Esophagus muscularis mucosa (tissue), 4 donors: Measurements from ENCODE around the gene BFSP2.

ENCODE experiments used
- EP300 ChIP-seq: sonication (generic); formaldehyde crosslinking; IDR thresholded peaks from one replicate; pipeline ENCODE4 v1.6.1; 2017; ENCODE audit warnings: antibody characterized with exemption
- POLR2A ChIP-seq: fragments of 450-650 bp; IDR thresholded peaks from one replicate; pipeline ENCODE4 v1.6.1; 2017; ENCODE audit warnings: antibody characterized with exemption, moderate library complexity, mild to moderate bottlenecking, low read depth
- POLR2AphosphoS5 ChIP-seq, 2 donors: sonication (generic); formaldehyde crosslinking; IDR thresholded peaks; one replicate each; pipeline ENCODE4 v1.6.1; 2017; ENCODE audit warnings: antibody characterized with exemption in 2 of 2
- TF ChIP-seq, protein P1 (sequence below), 3 experiments: fragments of 200-600 bp in 2 of 3; fragments of 450-650 bp in 1 of 3; sonication (generic) in 2 of 3; IDR thresholded peaks; one replicate each; pipeline ENCODE4 v1.5.1; 2017 to 2019; ENCODE audit warnings: antibody characterized with exemption in 3 of 3, mild to moderate bottlenecking in 2 of 3, moderate library complexity in 1 of 3

GRCh38 chr3:133452641-133453319 lies 52.9 kb downstream of the BFSP2 start:
- TF ChIP-seq, protein P1, sequence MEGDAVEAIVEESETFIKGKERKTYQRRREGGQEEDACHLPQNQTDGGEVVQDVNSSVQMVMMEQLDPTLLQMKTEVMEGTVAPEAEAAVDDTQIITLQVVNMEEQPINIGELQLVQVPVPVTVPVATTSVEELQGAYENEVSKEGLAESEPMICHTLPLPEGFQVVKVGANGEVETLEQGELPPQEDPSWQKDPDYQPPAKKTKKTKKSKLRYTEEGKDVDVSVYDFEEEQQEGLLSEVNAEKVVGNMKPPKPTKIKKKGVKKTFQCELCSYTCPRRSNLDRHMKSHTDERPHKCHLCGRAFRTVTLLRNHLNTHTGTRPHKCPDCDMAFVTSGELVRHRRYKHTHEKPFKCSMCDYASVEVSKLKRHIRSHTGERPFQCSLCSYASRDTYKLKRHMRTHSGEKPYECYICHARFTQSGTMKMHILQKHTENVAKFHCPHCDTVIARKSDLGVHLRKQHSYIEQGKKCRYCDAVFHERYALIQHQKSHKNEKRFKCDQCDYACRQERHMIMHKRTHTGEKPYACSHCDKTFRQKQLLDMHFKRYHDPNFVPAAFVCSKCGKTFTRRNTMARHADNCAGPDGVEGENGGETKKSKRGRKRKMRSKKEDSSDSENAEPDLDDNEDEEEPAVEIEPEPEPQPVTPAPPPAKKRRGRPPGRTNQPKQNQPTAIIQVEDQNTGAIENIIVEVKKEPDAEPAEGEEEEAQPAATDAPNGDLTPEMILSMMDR (IDR thresholded peaks at IDR 0.05) = no peak
- no peak for TF ChIP-seq POLR2A
- no peak for TF ChIP-seq POLR2AphosphoS5 (IDR thresholded peaks at IDR 0.05)
- no peak for TF ChIP-seq EP300
